GM19452 (cell line): Measurements from ENCODE around the gene MAP2K2.
"Not testable (repeated sequence)": the region's sequence is repeated elsewhere in the genome, so short reads cannot be mapped to it uniquely, and the experiment has no call there.

Source experiments
- ATAC-seq: cut with Tn5 transposase; IDR thresholded peaks from one replicate; pipeline ENCODE4 v1.9.1; 2021; ENCODE audit not compliant: unreplicated experiment

MAP2K2 gene

DNA sequence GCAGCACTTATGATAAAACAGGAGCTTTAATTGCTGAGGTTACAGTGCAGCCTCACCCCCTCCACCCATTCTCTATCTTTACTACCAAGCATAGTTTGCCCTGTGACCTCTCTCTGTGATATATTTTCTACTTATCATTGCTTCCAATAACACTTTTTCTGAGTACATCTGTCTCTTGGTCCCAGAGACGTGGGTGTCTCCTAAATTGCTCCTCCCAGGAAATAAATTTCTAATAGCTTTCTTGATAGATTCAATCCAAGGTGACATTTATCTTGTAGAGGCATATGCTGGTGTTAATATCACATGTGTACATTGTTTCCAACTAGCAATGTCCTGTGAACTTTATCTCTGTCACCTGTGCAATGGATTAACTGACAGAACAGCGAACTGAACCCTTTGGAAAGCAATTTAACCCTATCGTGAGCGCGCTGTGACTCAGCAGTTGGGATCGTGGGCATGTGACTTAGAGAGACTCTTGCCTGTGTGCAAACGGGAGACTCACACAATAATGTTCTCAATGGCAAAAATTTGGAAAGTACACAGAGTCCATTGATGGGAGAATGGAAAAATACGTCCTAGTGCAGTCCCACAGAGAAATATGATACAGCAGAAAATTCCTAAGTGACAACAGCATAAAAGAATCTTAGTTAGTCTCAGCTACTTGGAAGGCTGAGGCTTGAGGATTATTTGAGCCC is 7.0 kb upstream of the MAP2K2 start:
- ATAC-seq = no peak

DNA sequence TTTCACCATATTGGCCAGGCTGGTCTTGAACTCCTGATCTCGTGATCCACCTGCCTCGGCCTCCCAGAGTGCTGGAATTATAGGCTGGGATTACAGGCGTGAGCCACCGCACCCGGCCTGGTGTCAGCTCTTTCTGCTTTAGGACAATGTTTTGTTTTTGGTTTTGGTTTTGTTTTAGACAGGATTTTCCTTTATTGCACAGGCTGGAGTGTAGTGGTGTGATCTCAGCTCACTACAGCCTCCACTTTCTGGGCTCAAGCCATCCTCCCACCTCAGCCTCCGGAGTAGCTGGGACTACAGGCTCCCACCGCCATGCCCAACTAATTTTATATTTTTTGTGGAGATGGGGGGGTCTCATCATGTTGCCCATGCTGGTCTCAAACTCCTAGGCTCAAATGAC is 5.1 kb upstream of the MAP2K2 start:
- ATAC-seq = not testable (repeated sequence)

DNA sequence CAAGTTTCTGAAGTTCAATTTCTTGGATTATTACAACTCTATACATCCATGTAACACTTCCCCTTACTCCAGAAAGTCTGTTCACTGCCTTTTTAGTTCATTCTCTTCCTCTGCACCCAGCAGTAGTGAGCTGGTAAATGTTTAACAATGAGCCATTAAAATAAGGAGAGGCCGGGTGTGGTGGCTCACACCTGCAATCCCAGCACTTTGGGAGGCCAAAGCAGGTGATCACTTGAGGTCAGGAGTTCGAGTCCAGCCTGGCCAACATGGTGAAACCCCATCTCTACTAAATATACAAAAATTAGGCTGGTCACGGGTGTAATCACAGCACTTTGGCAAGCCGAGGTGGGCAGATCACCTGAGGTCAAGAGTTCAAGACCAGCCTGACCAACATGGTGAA is 3.4 kb upstream of the MAP2K2 start:
- ATAC-seq = not testable (repeated sequence)

DNA sequence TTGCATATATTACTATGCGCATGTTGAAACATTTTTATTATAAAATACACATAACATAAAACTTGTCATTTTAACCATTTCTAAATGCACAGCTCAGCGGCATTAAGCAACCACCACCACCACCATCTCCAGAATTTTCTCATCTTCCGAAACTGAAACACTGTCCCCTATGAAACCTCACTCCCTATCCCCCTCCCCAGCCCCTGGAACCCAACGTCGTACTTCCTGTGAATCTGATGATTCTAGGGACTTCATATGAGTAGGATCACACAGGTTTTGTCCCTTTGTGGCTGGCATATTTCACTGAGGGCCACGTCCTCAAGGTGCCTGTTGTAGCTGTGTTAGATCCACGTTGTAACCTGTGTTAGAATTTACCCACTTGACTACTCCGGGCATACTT is 716 bp upstream of the MAP2K2 start:
- ATAC-seq = no peak

DNA sequence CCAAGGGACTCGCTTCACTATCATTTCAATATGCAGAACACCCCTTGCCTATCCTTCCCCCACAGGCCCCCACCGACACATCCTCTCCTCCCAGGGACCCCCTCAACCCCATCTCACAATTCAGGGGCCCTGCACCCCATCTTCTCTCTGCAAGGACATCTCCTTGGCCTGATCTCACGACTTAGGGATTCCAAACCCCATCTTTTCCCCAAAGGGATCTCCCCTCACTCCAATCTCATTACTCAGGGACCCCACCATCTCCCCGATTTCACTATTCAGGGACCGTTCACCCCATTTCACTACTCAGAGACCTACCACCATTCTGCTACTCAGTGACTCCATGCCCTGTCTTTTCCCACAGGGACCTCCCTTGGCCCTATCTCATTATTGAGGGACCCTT is 1.4 kb downstream of the MAP2K2 start:
- no peak for ATAC-seq

DNA sequence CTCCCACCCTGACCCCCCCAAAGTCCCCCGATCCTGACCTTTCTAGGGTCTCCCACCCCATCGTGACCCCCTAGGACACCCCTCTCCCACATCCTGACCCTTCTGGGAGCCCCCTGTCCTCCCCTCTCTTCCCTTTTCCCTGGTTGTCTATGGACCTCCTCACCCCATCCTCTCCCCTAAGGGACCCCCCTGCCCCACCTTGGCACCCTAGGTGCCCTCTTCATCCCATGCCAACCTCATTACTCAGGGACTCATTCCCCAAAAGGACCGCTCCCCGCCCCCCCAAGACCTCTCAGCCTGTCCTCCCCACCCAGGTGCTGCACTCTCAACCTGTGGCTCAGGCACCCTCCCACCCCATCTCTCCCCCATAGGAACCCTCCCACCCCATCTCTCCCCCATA is 2.1 kb downstream of the MAP2K2 start:
- ATAC-seq = no peak

DNA sequence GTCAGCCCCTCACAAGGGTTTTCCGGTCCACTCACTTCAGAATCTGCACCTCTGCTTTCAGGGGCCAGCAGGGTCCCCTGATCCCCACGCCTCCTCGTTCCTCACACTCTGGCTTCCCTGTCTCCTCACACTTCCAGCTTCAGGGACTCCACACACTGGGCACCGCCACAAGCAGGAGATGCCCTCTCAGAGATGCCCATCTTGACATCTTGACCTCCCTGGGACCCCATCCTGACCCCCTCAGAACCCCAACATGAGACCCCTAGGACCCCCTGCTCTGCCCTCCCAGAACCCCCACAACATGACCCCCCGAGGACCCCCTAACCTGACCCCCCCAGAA is 2.7 kb downstream of the MAP2K2 start:
- no peak for ATAC-seq

DNA sequence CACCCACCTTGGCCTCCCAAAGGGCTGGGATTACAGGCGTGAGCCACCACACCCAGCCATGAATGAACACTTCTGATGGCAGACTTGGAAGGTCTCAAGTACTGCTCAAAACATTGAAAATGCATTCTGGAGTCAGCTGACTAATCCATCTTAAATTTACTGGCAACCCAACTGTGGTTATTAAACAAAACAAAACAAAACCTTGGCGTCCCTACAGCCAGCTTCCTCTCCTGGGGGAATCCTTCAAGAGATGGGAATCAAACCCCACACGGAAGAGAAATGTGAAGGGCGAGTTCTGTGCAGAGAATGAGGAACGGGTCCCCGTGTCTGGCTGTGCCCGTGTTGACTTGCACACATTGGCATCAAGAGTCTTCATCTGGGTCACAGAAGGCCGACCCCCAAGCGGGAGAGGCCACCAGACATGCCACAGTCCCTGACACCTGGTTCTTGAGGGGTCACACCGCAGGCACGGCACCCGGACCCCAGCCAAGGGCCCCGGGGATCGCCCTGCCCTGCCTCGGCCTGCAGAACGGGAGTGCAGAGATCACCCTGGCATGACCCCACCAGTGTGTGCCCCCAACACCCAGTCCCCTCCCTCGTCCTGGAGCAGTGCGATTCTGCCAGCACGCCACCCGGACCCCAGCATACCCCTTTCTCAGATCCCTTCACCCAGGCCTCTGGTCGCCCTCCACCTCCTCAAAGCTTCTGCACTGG is 3.2 kb downstream of the MAP2K2 start:
- ATAC-seq = no peak

DNA sequence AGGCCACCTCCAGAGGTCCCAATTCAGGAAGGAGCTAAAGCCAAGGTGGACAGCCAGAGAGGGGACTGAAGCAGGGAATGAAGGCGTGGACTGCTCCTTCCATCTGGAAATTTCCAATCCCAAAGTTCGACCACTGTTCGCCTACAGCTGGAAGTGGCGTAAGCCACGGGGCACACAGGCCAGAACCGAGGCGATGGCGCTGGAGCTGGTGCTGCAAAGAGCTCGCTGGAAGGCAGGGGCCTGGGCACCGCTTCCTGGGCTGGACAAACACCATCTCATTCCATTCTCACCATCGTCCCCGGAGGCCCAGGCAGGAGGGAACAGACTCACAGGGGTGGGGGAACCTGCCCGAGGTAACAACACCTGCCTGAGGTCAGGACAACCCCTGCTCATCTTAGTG is 4.2 kb downstream of the MAP2K2 start:
- no peak for ATAC-seq

DNA sequence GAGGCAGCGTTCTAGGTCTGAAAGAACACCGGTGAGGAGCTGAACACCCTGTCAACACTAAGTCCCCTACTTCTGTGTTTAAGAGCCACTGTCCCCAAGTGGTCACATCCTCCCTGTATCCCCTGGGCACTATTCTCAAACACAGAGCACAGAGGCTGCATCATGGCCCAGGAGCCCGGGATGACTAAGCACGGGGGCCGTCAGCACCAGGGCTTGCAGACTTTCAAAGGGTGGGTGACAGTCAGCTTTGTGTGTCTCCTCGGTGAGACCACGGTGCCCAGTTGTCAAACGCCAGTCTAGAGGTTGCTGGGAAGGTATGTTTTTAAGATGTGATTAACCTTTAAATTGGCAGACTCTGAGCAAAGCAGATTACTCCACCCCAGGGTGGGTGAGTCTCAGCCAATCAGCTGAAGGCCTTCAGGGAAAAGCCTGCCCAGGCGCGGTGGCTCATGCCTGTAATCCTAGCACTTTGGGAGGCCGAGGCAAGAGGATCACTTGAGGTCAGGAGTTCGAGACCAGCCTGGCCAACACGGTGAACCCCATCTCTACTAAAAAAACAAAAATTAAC is 8.0 kb downstream of the MAP2K2 start:
- ATAC-seq = no peak

DNA sequence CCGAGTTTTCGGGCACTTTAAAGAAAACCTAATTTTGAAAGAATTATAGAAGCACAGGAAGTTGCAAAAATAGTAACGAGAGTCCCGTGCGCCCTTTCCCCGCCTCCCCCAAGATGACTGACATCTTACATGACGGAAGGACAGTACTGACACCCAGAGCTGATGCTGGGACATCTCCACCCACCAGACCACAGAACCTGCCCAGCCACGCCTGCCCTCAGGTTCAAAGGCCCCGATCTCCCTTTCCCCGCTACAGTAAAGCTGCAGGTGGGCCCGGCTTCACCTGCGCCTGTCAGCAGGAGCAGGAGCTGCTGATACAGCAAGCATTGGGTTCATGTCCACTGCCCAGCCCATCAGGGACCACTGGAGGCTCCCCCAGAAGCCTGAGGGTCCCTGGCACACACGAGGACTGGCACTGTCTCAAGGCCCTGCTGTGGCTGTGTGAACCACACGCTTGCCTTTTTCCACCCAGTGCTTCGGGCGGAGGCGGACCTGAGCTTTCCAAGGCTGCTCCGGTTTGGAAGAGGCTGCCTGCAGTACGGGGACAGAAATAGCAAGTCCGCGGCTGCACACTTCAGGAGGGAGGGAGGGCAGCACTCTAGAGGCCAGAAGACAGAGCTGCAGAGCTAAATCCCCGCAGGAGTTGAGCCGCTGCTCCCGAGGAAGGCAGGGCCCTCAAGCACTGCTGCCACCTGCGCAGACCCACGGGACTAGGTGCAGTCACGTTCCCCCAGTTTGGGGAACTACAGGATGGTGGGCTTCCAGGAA is 8.7 kb downstream of the MAP2K2 start:
- peak; percentile 65 for ATAC-seq

DNA sequence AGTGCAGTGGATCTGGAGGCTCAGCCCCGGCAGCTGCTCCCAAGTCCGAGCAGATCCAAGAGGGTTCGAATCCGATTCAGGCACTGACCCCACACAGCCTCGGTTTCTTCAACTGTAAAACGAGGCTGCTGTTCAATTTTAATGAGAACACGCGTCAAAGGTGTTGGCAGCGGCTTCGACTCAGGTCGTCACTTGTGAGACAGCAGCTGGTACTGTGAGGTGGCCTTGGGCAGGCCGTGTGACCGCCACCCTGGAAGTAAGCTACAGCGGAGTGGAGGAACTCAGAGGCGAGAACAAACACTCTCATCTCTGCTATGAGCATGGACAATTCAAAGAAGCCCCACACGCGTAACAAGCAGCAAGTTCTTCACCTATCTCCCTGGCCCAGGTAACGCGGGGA is 9.7 kb downstream of the MAP2K2 start:
- ATAC-seq = no peak

DNA sequence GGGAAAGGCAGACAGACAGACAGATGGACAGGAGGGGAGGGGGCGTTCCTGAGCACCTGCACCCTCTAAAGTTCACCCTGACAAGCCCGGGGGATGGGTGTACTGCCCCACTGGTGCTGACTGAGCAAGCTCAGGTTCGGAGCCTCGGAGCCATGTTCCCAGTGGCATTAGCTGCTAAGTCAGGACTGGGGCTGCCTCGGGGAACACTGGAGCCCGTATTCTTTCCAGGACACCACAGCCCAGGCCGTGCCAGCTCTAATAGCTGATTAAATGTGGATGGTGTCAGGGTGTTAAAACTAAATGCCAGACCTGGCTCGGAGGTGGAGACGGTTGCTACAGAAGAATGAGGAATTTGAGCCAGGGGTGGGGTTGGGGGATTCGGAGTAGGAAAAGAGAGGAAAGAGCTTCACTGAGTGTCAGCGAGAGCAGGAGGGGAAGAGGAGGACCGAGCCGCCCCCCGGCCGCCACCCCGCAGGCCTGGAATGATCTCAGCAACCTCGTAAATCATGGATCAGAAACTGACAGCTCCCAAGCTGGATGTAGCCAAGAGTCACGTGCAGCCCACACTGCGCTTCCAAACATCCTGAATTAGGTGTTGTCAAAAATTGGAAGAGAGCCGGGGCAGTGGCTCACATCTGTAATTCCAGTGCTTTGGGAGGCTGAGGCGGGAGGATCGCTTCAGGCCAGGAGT is 10.4 kb downstream of the MAP2K2 start:
- no peak for ATAC-seq

DNA sequence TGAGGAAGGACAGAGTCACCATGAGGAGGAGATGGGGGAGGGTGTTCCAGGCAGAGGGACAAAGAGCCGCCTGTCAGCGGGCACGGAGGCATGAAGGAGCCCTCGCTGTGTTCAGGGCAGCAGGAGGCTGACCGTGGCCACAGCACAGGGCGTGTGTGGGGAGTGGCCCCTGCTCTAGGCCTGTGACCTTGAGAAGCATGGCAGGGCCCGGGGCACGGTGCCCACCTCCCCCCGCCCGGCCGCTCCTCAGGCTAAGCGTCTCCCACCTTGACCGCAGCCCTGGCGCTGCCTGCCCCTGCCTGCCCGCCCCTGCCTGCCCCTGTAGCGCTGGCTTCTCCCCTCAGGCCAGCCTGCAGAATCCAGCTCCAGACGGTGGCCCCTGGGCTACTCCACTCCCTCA is 11.6 kb downstream of the MAP2K2 start:
- ATAC-seq = no peak

DNA sequence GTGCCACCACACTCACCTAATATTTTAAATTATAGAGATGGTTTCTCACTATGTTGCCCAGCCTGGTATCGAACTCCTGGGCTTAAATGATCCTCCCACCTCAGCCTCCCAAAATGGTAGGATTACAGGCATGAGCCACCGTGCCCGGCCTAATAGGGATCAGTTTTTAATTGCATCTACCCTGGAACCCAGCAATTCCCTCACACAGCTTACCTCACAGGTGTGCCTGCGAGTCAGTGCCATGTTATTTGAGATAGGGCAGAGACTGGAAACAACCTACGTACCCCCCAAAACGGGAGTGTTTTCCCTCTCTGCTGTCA is 14.3 kb downstream of the MAP2K2 start:
- no peak for ATAC-seq

DNA sequence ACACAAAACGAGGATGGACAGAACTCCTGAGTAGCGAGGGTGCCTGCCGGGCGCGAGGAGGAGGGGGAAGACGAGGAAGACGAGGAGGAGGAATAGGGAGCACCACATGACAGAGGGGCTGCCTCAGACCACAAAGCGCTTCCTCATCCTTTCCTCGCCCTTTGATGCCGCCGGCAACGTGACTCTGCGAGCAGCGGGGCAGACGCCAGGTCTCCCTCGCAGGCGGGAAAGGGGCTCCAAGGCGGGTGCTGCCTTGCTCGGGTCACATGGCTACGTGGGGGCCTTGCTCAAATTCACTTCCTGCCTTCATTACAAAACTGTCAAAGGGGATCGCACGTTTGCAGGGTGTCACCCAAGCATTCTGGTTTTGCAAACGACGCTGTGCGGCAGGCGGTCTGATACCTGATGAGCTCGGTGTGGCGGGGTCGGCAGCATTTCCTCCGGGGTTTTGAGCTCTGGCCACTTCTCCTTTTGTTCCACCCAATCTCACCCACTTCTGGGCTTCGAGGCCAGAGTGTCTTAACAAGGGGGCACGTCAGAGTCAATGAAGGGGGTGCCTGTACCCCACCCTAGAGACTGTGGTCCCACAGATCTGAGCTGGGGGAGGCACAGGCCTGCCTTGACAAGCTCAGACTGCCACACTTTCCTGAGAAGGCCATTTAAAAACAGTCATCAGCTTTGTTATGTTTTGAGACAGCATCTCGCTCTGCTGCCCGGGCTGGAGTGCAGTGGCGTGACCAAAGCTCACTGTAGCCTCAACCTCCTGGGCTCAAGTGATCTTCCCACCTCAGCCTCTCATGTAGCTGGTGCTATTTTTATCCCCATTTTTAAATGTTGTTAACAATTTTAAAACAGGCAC is 14.9 kb downstream of the MAP2K2 start:
- ATAC-seq = peak; percentile 68

DNA sequence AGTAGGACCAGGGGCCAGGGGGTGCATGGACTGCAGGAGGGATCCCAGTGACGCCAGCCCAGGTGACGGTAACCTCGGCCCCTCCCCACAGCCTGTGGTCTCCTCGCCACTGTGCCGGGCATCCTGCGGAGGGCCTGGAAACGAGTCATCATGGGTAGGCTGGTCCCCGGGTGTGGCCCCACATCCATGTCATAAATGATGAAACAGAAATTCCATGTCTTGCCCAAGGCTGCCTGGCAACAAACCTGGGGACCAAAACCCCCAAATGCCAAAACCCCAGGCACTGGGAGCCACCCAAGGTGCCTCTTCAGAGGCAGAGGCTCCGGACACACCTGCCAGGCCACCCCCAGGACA is 20.9 kb downstream of the MAP2K2 start:
- no peak for ATAC-seq

DNA sequence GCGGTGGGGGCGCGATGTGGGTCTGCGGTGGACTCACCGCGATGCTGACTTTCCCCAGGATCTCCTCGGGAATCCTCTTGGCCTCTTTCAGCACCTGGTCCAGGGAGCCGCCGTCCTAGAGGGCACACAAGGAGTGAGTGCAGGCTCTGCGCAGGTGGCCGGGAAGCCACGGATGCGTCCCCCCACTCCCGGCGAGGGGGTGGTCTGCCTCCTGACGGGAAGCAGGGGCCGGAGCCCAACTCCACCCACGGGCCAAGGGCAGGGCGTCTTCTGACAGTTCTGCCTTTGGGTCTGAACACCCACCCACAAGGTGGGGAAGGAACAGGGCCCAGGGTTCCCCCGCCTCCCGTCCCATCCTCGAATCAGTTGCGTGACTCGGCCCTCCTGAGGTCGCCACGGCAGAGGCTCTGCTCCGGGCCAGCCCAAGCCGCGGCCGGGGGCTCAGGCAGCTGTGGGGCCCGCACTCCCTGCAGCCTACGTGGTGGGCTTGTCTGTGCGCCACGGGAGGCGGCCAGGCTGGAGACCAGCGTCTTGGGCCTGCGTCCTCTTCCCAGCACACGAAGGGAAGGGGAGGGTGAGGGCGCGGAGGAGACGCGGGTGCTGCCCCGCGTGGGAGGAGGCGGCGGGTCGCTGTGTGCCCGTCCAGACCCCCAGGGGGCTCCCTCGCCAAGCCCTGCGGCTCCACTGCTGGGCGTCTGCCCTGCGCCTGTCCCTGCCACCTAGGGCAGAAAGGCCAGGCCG is 21.4 kb downstream of the MAP2K2 start:
- no peak for ATAC-seq

DNA sequence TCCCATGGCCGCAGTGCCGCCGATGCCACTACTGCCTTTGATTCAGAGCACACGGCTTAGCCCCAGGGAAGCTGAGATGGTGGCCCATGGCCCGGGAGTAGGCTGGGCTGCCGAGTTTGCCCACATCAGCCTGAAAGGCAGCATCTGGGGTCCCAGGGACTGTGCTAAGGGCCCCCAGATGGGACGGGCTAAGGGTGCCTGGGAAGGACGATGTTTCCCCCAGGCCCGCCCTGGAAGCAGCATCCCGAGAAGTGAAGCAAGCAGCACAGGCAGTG is 22.5 kb downstream of the MAP2K2 start:
- ATAC-seq = no peak
